IPS DF 19.7 (cell line): ENCODE data around the gene TNFSF9.
"Not testable (repeated sequence)": the region's sequence is repeated elsewhere in the genome, so short reads cannot be mapped to it uniquely, and the experiment has no call there.

Experiments
- DNase-seq: peaks from one replicate; pipeline ENCODE4 v3.0.0-alpha.2; 2013; ENCODE audit warnings: low read depth, low spot score

Gene TNFSF9

GRCh38 chr19:6508028-6508771 lies 22.6 kb upstream of the TNFSF9 start:
- not testable (repeated sequence) for DNase-seq

- DNase-seq, result no peak
Measured at GRCh38 chr19:6509118-6509971, 21.5 kb upstream of the TNFSF9 start.

- no peak for DNase-seq
Measured at GRCh38 chr19:6510618-6511017, 20.2 kb upstream of the TNFSF9 start.

DNA sequence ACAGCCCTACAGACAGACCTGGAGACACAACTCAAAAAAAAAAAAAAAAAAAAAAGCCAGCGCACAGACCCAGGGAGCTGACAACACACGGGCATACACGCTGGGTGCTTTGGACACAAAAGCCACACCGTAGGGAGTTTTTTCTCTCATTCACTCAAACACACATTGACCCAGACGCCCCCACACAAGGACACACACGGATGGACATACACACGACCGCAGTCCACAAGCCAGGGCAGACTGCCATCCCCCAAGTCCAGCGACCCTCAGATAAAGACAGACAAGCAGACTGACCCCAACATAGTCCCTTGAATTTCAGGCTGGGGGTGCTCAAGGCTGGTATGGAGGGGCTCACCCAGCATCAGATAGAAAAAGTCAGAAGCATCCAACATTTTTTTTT lies 16.7 kb upstream of the TNFSF9 start:
- no peak for DNase-seq

DNA sequence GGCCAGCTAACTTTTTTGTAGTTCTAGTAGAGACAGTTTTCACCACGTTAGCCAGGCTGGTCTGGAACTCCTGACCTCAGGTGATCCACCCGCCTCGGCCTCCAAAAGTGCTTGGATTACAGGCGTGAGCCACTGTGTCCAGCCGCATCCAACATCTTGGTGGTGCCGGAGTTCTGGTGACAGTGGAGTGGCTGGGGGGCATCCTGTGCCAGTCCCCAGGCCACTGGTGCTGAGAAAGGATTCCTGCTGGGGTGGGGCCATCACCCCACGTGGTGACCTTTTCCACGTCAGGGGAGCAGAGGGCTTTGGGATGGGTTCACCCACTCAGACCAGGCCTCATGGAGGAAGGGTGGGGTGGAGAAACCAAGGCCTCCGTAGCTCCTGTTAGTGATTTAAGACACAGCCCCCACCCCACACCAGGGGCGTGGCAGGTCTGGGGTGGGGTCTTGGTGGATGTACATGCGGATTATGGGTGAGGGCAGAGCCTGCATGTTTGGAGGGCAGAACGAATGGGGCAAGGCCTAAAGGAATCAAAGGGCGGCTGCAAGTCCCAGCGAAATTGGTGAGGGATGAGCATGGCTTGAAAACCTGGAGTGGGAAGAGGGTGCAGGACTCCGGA lies 15.8 kb upstream of the TNFSF9 start:
- no peak for DNase-seq

DNA sequence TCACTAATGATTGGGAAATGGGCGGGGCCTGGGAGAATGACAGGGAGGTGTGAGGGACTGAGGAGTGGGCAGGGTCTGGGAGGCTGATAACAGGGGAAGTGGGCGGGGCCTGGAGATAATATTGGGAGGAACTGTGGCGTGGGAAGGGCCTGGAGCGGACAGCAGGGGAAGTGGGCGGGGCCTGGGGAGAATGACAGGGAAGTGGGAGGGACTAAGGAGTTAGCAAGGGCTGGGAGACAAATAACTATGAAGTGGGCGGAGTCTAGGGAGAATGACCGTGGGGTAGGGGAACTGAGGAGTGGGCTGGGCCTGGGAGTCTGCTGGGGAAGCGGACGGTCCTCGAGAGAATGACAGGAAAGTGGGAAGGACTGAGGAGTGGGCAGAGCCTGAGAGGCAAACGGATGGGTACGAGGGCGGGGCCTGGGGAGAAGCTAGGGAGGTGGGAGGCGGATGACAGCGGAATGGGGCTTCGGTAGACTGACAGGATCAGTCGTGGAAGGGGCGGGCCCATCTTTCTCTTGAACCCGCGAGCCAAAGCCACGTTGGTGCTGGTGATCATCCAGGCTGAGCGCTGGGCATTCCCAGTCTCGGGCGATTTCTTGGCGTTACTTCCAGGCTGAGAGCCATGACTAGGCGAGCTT lies 14.7 kb upstream of the TNFSF9 start:
- no peak for DNase-seq

DNA sequence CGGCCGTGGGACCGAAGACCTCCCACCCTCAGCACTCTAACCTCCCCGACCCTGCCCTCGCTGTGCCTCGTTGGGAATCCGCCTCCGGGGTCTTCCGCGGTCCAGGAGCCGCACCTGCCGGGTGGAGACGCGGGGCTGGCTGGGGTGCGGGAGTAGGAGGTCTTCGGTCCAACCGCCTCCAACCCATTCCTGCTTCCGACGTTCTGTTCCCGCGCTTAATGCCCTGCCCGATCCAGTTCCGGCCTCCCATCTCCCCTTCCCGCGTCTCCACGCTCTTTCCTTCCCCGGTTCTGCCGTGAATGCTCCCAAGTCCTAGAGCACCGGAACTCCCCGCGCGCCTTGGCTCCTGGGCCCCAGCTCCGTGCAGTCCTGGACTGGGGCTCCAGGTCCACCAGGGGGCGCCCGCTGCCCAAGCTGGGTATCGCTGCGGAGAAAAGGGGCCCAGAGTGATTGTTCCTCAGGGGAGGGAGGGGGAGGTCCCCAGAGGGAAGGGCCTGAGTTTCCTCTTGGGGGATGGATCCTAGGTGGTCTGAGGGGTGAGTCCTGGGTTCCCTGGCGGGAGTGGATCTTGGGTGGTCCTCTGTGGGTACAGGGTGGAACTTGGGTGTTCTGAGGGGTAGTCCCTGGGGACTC lies 14.1 kb upstream of the TNFSF9 start:
- DNase-seq, result no peak

DNA sequence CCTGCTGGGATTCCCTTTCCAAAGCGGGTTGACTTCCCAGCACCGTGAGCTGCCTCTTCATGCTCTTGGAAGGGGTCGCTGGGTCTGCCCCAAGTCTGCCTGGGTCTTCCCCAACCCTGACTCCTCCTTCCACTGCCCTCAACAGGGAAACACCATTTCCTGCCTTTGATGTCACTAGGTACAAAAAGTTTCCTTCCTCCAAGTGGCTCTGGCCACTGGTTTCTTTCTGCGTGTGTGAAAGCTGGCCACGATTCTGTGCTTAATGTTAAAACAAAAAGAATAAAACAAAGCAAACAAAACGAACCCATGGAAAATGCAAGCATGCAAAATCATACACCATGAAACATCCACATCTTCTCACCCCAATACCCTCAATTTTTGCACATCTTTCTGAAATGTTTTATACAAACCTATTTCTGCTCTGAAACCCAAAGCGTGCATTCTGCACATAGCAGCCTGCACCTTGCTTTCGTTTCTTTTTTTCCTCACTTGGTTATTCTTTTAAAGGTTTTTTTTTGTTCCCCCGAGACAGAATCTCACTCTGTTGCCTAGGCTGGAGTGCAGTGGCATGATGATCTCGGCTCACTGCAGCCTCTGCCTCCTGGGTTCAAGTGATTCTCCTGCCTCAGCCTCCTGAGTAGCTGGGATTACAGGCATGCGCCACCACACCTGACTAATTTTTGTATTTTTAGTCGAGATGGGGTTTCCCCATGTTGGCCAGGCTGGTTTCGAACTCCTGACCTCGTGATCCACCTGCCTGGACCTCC lies 12.5 kb upstream of the TNFSF9 start:
- DNase-seq, result no peak

DNA sequence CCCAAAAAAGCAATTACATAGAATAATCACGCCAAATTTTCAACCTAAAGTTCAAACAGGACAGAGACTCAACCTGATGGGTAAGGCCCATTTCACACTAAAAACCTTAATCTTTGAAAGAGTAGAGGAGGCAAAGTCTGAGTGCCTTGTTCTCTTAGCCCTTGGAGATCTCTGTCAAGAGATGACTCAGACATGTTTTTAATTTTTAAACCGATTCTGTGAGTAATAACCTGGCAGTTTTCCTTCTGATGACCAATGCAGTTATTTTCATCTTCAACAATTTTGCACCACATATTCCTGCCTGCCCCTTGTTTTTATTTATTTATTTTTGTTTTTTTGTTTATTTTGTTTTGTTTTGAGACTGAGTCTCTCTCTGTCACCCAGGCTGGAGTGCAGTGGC lies 11.5 kb upstream of the TNFSF9 start:
- DNase-seq, result no peak

DNA sequence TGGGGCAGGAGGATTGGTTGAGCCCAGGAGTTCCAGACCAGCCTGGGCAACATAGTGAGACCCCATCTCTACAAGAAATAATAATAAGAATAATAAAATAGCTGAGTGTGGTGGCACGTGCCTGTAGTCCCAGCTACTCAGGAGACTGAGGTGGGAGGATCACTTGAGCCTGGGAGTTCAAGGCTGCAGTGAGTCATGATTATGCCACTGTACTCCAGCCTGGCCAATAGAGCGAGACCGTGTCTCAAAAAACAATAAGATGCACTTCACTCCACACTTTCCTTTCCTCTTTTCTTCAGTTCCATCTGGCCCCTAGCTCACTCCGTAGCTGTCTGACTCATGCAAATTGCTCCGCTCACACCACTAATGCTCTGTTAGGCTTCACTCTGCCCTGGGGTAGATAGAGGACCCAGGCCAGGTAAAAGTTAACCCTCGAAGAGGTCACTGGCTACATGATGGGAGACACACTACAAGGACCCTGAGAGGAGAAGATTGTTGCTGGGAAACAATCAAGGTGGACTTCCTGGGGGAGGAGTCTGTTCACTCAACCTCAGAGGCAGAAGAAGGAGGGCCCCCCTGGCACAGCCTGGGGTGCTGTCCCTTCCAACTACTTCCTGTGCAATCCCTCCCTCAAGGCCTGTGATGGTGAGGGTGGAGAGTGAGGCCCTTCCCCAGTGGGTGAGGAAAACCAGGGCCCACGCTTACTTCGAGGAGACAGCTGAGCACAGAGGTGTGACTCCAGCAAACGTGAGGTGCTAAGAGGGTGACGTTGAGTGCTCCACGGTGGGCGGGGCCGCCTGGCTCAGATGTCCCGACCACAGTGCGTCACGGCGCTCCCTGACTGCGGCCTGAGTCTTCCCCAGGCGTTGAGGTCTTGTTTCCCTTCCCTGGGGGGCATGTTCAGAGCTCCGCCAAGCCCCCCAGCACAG lies 8.8 kb upstream of the TNFSF9 start:
- DNase-seq, result no peak

- DNase-seq, result no peak
Measured at GRCh38 chr19:6522712-6523111, 8.1 kb upstream of the TNFSF9 start.

- no peak for DNase-seq
Measured at GRCh38 chr19:6524311-6524710, 6.5 kb upstream of the TNFSF9 start.

GRCh38 chr19:6527893-6528543 lies 2.8 kb upstream of the TNFSF9 start:
- DNase-seq, result no peak

- no peak for DNase-seq
Measured at GRCh38 chr19:6528544-6529121, 2.2 kb upstream of the TNFSF9 start.

- no peak for DNase-seq
Measured at GRCh38 chr19:6529351-6529750, 1.5 kb upstream of the TNFSF9 start.

DNA sequence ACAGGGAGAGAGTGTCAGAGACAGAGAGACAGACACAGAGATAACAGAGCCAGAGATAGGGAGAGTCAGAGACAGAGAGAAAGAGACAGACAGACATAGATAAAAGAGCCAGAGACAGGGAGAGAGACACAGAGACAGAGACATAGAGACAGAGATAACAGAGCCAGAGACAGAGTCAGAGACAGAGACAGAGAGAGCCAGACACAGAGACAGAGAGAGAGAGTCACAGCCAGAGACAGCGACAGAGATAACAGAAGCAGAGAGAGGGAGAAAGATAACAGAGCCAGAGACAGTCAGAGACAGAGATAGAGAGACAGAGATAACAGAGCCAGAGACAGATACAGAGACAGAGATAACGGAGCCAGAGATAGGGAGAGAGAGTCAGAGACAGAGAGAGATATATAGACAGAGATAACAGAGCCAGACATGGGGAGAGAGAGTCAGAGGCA lies 865 bp upstream of the TNFSF9 start:
- DNase-seq, result no peak

DNA sequence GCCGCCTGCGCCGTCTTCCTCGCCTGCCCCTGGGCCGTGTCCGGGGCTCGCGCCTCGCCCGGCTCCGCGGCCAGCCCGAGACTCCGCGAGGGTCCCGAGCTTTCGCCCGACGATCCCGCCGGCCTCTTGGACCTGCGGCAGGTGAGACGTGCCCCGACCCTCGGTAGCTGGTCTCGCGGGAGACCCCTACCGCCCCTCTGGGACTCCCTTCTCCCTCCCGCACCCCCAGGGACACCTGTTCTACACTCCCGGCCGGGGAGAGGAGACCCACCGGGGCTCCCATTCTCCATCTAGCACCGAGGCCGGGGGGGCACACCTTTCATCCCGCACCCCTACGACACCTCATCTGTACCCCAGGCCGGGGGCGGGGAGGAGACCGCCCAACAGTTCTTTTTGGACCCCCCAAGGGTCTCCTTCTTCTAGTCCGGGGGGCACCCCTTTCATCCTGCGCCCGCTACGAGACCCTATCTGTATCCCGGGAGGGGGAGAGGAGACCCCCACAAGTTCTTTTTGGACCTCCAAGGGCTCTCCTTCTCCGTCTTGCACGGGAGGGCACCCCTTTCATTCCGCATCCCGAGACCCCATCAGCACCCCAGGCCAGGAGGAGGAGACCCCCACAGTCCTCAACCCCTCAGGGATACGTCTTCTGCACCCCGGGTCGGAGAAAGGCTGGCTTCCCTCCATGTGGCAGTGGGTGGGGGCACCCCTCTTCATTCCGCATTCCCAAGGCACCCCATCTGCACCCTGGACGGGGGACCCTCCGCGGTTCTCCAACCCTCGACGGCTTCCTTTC lies 533 bp downstream of the TNFSF9 start:
- no peak for DNase-seq

- no peak for DNase-seq
Measured at GRCh38 chr19:6531956-6532243, 1.1 kb downstream of the TNFSF9 start.
